CD4-positive, alpha-beta T cell (primary cell): Measurements from ENCODE around the gene RGMB. TPM values are rescaled to one million over a fixed set of nuclear protein-coding genes. Genes with fewer than 3 reads are reported as not detected.

ENCODE experiments used
- ATAC-seq: fragments of 200-7000 bp; cut with Tn5 transposase; one replicate; pipeline ENCODE4 v1.10.0; 2022; ENCODE audit warnings: mild to moderate bottlenecking; ENCODE audit not compliant: poor library complexity
- CTCF ChIA-PET: fragments of 350-600 bp; sonication (Branson Sonifier 250); formaldehyde crosslinking; loops from one replicate; lab custom pipeline; 2021; ENCODE audit warnings: antibody characterized with exemption, inconsistent platforms; lab: Charles Lee
- POLR2A ChIA-PET: fragments of 350-600 bp; sonication (Branson Sonifier 250); formaldehyde crosslinking; loops from one replicate; lab custom pipeline; 2021; ENCODE audit warnings: antibody characterized with exemption, inconsistent platforms; lab: Charles Lee
- DNase-seq, 14 experiments: peaks; one replicate each; pipeline ENCODE4 v3.0.0-alpha.2; 2013 to 2020; ENCODE audit warnings: mixed read lengths in 2 of 14
- H3K27ac ChIP-seq, 2 donors: one replicate each; pipeline versions ENCODE4 v1.5.1 to v1.7.0; 2013; ENCODE audit warnings: low read length in 2 of 2, low read depth in 1 of 2, mild to moderate bottlenecking in 1 of 2
- H3K27me3 ChIP-seq, 2 experiments: 1 replicate in 1 of 2; 2 replicates in 1 of 2; pipeline versions ENCODE4 v1.6.1 to v1.7.0; 2013; ENCODE audit warnings: low read length in 2 of 2, control low read depth in 1 of 2, mild to moderate bottlenecking in 1 of 2, moderate library complexity in 1 of 2; ENCODE audit not compliant: insufficient read depth in 2 of 2, control insufficient read depth in 1 of 2
- H3K36me3 ChIP-seq: one replicate; pipeline ENCODE4 v1.6.1; 2013; ENCODE audit warnings: low read length, control low read depth; ENCODE audit not compliant: insufficient read depth
- H3K4me1 ChIP-seq: one replicate; pipeline ENCODE4 v1.6.1; 2013; ENCODE audit warnings: low read length, control low read depth; ENCODE audit not compliant: insufficient read depth
- H3K4me3 ChIP-seq: one replicate; pipeline ENCODE4 v1.5.1; 2013; ENCODE audit warnings: mild to moderate bottlenecking, low read length, moderate library complexity
- H3K9me3 ChIP-seq, 2 experiments: 1 replicate in 1 of 2; 2 replicates in 1 of 2; pipeline versions ENCODE4 v1.6.1 to v1.7.0; 2013; ENCODE audit warnings: low read length in 2 of 2, mild to moderate bottlenecking in 2 of 2, control low read depth in 1 of 2, moderate library complexity in 1 of 2; ENCODE audit not compliant: control insufficient read depth in 1 of 2, insufficient read depth in 1 of 2
- H3K27ac Mint-ChIP-seq: one replicate; pipeline ENCODE4 v1.8.0; 2020; ENCODE audit warnings: mixed read lengths
- H3K27me3 Mint-ChIP-seq: one replicate; pipeline ENCODE4 v1.8.0; 2021; ENCODE audit warnings: mixed read lengths
- H3K36me3 Mint-ChIP-seq: one replicate; pipeline ENCODE4 v1.8.0; 2021; ENCODE audit warnings: low read depth, mixed read lengths
- H3K4me1 Mint-ChIP-seq: one replicate; pipeline ENCODE4 v1.8.0; 2021; ENCODE audit warnings: low read depth, mixed read lengths
- H3K4me3 Mint-ChIP-seq: one replicate; pipeline ENCODE4 v1.8.0; 2020; ENCODE audit warnings: mild to moderate bottlenecking, mixed read lengths
- H3K9me3 Mint-ChIP-seq: one replicate; pipeline ENCODE4 v1.8.0; 2020; ENCODE audit warnings: mixed read lengths
- CTCF ChIP-seq: fragments of 200-600 bp; IDR thresholded peaks from one replicate; pipeline ENCODE4 v1.8.0; 2022; ENCODE audit warnings: antibody characterized with exemption, mild to moderate bottlenecking
- intact Hi-C, 2 experiments: fragments of 100-400 bp; cut with DNase I in 1 of 2; cut with micrococcal nuclease in 1 of 2; formaldehyde crosslinking; loops; one replicate each; pipeline versions ENCODE4 v1.15.1 to v1.9.0; 2023 to 2025; cut with DNase I, micrococcal nuclease
- total RNA-seq, 174 experiments: library from RNA in 2 of 174; stranded (reverse) in 2 of 174; gene quantifications; one replicate each; pipeline ENCODE4 v1.2.3 and lab custom pipeline; 2021 to 2026

Gene RGMB
- total RNA-seq, 2 experiments from 2014 or later: 15.8 to 15.9 TPM

DNA sequence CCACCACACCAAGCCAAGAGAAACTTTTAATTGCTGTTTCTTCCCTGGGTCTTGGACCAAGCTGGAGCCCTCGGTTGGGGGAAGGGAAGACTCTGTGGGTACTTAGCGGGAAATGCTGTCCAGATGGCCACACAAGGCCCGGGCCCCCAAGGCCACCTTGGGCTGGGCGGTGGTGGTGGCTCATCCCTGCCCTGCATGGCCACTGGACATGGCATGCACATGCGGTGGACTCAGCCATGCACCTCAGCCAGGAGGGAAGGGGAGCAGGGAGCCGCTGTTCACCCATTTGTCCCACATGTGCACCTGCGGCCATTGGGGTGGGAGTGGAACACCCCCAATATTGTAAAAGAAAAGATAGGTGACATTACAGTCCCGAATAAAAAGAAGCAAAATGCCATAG lies 72.4 kb downstream of the RGMB start:
- Histone ChIP-seq H3K4me1 (no peaks in the 10 kb centered on the region), H3K36me3 (no peaks in the 10 kb centered on the region), H3K27me3 (no peaks in the 10 kb centered on the region), H3K9me3 (peaks cover 0 to 10% of the 10 kb centered on the region in 2 experiments), H3K27ac (no peak overlapping the region), H3K4me3 (no peak overlapping the region)
- no peaks in the 10 kb centered on the region for H3K4me1 Mint-ChIP-seq
- intact Hi-C loops: no loop called here
- ATAC-seq: no peak
- POLR2A ChIA-PET: no interaction called here
- DNase-seq: no peak
- no peaks in the 10 kb centered on the region for H3K36me3 Mint-ChIP-seq
- H3K4me3 Mint-ChIP-seq: no peak overlapping the region
- no peak for TF ChIP-seq CTCF
- CTCF ChIA-PET: no interaction called here
- H3K27me3 Mint-ChIP-seq: no peaks in the 10 kb centered on the region
- H3K9me3 Mint-ChIP-seq: no peaks in the 10 kb centered on the region
- no peak overlapping the region for H3K27ac Mint-ChIP-seq

Other genes with a start within 250 kb of the RGMB start
- 100 to 1,000 TPM; 217 to 228 TPM for gene CHD1, start 155.3 kb downstream of the RGMB start, total RNA-seq